Activated CD4-positive, alpha-beta T cell treated with anti-CD3 and anti-CD28 coated beads for 36 hours (primary cell): ENCODE measurements around the gene FZD2. TPM values are rescaled to one million over a fixed set of nuclear protein-coding genes. Genes with fewer than 3 reads are reported as not detected.

Experiments
- total RNA-seq, 2 experiments: library from RNA; stranded (reverse); gene quantifications; one replicate each; pipeline ENCODE4 v1.2.3, GENCODE V29; 2021

Gene FZD2
- total RNA-seq, 2 experiments from 2014 or later = 0.07 to 0.09 TPM

Other genes with a start within 250 kb of the FZD2 start
- under 1 TPM in 1 of 2 experiments, not detected in 1; 0.11 TPM for gene RUNDC3A, start 248.9 kb upstream of the FZD2 start, total RNA-seq
- 100 to 1,000 TPM; 127 to 129 TPM for gene SLC25A39, start 232.7 kb upstream of the FZD2 start, total RNA-seq
- 10 to 100 TPM; 35.4 to 68.0 TPM for gene GRN, start 212.2 kb upstream of the FZD2 start, total RNA-seq
- gene FAM171A2, start 193.6 kb upstream of the FZD2 start, total RNA-seq = under 1 TPM; 0.18 to 0.32 TPM
- 1 to 10 TPM; 1.6 to 1.7 TPM for gene ITGA2B, start 167.8 kb upstream of the FZD2 start, total RNA-seq
- gene GPATCH8, start 54.1 kb upstream of the FZD2 start, total RNA-seq = 10 to 100 TPM; 39.6 to 43.2 TPM
- gene MEIOC, start 99.0 kb downstream of the FZD2 start, total RNA-seq = under 1 TPM; 0.18 to 0.53 TPM
- gene CCDC43, start 132.3 kb downstream of the FZD2 start, total RNA-seq = 10 to 100 TPM; 31.8 to 33.7 TPM
- 10 to 100 TPM; 23.5 to 26.4 TPM for gene DBF4B, start 151.2 kb downstream of the FZD2 start, total RNA-seq
- gene ADAM11, start 201.5 kb downstream of the FZD2 start, total RNA-seq = under 1 TPM; 0.19 to 0.55 TPM